Endothelial cell of umbilical vein (primary cell): ENCODE measurements around the gene ARHGAP10.

Experiments
- EZH2 ChIP-seq: IDR thresholded peaks from 2 replicates; pipeline ENCODE4 v1.6.1; 2012; ENCODE audit warnings: borderline replicate concordance, low read depth, mild to moderate bottlenecking, moderate library complexity, low read length, inconsistent platforms; ENCODE audit not compliant: severe bottlenecking
- FOS ChIP-seq: IDR thresholded peaks from 2 replicates; pipeline ENCODE4 v1.6.1; 2011; ENCODE audit warnings: mild to moderate bottlenecking, low read length, moderate library complexity, borderline replicate concordance; ENCODE audit not compliant: insufficient read depth
- MYC ChIP-seq: IDR thresholded peaks from one replicate; pipeline ENCODE4 v1.6.1; 2011; ENCODE audit warnings: mild to moderate bottlenecking, low read depth, low read length
- POLR2AphosphoS5 ChIP-seq: IDR thresholded peaks from 2 replicates; pipeline ENCODE4 v1.6.1; 2012; ENCODE audit warnings: low read depth, mild to moderate bottlenecking, control low read depth, low read length, moderate library complexity; ENCODE audit not compliant: insufficient read depth
- TF ChIP-seq, protein P1 (sequence below), 2 donors: IDR thresholded peaks; 1 replicate in 1 of 2; 2 replicates in 1 of 2; pipeline ENCODE4 v1.5.1; 2011; ENCODE audit warnings: low read length in 2 of 2, mild to moderate bottlenecking in 2 of 2, moderate library complexity in 2 of 2, control low read depth in 1 of 2, inconsistent platforms in 1 of 2, low read depth in 1 of 2; ENCODE audit not compliant: insufficient read depth in 1 of 2; ENCODE audit errors: extremely low read depth in 1 of 2
- TF ChIP-seq, protein P2 (sequence below): IDR thresholded peaks from 2 replicates; pipeline ENCODE4 v1.6.1; 2011; ENCODE audit not compliant: insufficient read depth, insufficient read length

DNA sequence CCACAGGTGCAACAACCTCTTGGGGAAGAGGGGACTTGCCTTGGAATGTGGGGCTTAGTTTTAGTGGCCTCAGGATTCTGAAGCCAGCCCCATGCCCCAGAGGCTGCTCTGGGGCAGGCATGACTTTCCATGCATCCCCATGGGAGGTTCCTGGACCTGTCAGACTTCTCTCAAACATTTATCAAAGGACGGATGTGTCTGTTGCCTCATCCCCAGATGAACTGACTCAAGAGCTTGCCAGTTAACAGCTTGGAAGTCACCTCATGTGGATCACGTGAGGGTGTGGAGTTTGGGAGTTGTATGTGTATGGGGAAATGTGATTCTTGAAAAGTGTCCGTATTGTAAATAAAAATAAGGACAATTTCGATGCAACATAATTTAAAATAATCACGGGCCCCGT, 341.5 kb downstream of the ARHGAP10 start:
- TF ChIP-seq, protein P1, sequence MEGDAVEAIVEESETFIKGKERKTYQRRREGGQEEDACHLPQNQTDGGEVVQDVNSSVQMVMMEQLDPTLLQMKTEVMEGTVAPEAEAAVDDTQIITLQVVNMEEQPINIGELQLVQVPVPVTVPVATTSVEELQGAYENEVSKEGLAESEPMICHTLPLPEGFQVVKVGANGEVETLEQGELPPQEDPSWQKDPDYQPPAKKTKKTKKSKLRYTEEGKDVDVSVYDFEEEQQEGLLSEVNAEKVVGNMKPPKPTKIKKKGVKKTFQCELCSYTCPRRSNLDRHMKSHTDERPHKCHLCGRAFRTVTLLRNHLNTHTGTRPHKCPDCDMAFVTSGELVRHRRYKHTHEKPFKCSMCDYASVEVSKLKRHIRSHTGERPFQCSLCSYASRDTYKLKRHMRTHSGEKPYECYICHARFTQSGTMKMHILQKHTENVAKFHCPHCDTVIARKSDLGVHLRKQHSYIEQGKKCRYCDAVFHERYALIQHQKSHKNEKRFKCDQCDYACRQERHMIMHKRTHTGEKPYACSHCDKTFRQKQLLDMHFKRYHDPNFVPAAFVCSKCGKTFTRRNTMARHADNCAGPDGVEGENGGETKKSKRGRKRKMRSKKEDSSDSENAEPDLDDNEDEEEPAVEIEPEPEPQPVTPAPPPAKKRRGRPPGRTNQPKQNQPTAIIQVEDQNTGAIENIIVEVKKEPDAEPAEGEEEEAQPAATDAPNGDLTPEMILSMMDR (IDR thresholded peaks at IDR 0.05; ENCODE audit: extremely low read depth in 1 of 2, insufficient read depth in 1 of 2, low read depth in 1 of 2, low read length in 2 of 2), result no peak
- TF ChIP-seq EZH2, result no peak
- no peak for TF ChIP-seq POLR2AphosphoS5
- TF ChIP-seq, protein P2, sequence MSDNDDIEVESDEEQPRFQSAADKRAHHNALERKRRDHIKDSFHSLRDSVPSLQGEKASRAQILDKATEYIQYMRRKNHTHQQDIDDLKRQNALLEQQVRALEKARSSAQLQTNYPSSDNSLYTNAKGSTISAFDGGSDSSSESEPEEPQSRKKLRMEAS, result no peak
- TF ChIP-seq MYC, result no peak
- TF ChIP-seq FOS, result no peak
